ENCODE results near the gene LOXL4. TPM values are rescaled to one million over a fixed set of nuclear protein-coding genes. Genes with fewer than 3 reads are reported as not detected.

The LOXL4 gene
- total RNA-seq, 1 donor from 2014 or later = 1.7 TPM

DNA sequence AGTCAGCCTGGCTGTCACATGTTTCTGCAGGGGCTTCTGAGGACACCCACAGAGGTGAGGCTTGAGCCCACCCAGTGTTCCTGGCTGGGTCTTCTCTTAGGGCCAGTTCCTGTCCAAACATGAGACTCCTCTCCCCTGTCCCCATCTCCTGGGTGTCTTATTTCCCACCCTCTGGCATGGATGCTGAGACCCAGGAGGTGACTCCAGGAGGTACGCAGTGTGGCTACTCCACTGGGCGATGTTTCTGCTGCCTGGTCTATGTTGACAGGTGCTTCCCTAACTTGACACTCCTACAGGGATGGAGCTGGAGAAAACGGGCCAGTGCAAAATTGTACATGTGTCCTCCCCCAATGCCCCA is 26.3 kb upstream of the LOXL4 start:
- Mint-ChIP-seq H3K4me3 (no peak overlapping the region), H3K9me3 (no peaks in the 10 kb centered on the region), H3K27ac (ENCODE audit: unreplicated experiment) (no peak overlapping the region), H3K27me3 (ENCODE audit: low read depth) (peaks cover 3% of the 10 kb centered on the region), H3K36me3 (ENCODE audit: low read depth) (no peaks in the 10 kb centered on the region), H3K4me1 (peaks cover 15% of the 10 kb centered on the region)
- no peak for DNase-seq (ENCODE audit: low read depth, low spot score)
- TF ChIP-seq, protein P1, sequence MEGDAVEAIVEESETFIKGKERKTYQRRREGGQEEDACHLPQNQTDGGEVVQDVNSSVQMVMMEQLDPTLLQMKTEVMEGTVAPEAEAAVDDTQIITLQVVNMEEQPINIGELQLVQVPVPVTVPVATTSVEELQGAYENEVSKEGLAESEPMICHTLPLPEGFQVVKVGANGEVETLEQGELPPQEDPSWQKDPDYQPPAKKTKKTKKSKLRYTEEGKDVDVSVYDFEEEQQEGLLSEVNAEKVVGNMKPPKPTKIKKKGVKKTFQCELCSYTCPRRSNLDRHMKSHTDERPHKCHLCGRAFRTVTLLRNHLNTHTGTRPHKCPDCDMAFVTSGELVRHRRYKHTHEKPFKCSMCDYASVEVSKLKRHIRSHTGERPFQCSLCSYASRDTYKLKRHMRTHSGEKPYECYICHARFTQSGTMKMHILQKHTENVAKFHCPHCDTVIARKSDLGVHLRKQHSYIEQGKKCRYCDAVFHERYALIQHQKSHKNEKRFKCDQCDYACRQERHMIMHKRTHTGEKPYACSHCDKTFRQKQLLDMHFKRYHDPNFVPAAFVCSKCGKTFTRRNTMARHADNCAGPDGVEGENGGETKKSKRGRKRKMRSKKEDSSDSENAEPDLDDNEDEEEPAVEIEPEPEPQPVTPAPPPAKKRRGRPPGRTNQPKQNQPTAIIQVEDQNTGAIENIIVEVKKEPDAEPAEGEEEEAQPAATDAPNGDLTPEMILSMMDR (conservative IDR thresholded peaks at IDR 0.05) = no peak

DNA sequence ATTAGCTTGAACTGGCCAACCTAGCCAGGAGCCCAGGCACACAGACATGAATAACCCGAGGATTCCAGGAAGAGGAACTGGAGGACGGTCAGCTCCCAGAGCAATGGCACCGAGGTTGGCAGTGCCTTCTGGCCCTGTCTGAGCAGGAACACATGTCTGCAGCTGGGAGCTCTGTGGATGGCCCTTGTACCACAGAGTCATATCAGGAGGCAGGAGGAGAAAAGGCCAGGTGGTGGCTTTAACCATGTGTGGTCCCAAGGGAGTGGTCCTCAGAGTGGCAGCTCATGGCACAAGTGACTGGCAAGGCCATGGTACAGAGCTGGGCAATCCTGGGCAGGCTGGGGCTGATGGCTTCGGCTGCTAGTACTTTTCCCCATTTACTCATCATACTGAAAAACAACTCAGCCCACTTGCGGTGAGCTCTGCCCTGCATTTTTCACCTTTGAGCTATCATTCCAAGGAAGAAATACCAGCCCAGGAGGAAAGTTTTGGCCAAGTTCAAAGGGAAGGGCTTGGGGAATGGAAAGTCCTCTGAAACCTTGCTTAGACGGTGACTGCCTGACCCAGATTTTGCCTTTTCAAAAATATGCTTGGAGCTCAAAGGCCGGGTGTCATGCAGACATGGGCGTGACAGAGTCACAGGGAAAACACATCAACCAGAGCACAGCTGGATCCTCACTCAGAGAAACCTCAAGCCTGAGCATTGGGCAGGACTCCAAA is 25.7 kb upstream of the LOXL4 start:
- Mint-ChIP-seq H3K27me3 (ENCODE audit: low read depth) (peaks cover 3% of the 10 kb centered on the region), H3K27ac (ENCODE audit: unreplicated experiment) (no peak overlapping the region), H3K4me1 (peaks cover 15% of the 10 kb centered on the region), H3K36me3 (ENCODE audit: low read depth) (no peaks in the 10 kb centered on the region), H3K4me3 (no peak overlapping the region), H3K9me3 (no peaks in the 10 kb centered on the region)
- DNase-seq (ENCODE audit: low read depth, low spot score) = no peak
- TF ChIP-seq, protein P1 (conservative IDR thresholded peaks at IDR 0.05) = no peak

DNA sequence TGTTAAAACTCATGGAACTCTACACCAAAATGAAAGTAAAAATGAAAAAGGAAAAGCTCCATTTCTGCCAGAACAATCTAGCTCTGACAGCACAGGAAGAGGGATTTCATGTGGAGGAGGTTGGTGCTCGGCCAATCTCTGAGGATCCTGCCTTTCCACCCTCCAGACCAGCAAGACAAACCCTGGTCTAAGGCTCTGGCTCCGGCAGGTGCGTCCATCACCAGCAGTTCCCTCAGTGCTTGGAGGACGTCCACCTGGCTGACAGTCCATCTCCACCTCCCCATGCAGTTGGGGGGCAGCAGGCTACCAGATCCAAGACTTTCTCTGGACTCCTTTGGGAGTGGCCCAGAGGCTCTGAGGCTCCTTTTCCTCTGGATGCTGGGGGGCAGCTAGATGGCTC is 25.0 kb upstream of the LOXL4 start:
- H3K4me1 Mint-ChIP-seq = peaks cover 15% of the 10 kb centered on the region
- TF ChIP-seq, protein P1 (conservative IDR thresholded peaks at IDR 0.05) = no peak
- H3K9me3 Mint-ChIP-seq = no peaks in the 10 kb centered on the region
- peaks cover 3% of the 10 kb centered on the region for H3K27me3 Mint-ChIP-seq (ENCODE audit: low read depth)
- no peak for DNase-seq (ENCODE audit: low read depth, low spot score)
- no peaks in the 10 kb centered on the region for H3K36me3 Mint-ChIP-seq (ENCODE audit: low read depth)
- no peak overlapping the region for H3K27ac Mint-ChIP-seq (ENCODE audit: unreplicated experiment)
- no peak overlapping the region for H3K4me3 Mint-ChIP-seq

DNA sequence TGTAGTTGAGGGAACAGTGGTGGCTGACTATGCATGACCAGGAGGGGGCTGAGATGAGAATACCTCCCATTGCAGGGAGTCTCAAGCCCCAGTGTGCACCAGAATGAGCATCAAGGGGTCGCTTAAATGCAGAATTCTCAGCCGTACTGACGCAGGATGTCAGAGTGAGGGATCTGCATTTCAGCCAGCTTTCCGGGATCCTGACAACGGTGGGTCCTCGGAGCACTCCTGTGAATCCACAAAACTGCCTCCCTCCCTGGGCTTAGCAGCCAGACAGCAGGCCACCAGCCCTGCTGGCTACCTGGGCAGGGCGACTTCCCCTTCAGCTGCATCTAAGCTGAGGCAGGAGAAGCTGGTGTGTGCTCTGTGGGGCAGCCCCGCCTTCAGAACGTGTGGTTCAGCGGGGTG is 21.8 kb upstream of the LOXL4 start:
- DNase-seq (ENCODE audit: low read depth, low spot score) = no peak
- Mint-ChIP-seq H3K27ac (ENCODE audit: unreplicated experiment) (no peak overlapping the region), H3K4me3 (no peak overlapping the region), H3K27me3 (ENCODE audit: low read depth) (peaks cover 3% of the 10 kb centered on the region), H3K9me3 (no peaks in the 10 kb centered on the region), H3K4me1 (no peaks in the 10 kb centered on the region), H3K36me3 (ENCODE audit: low read depth) (no peaks in the 10 kb centered on the region)
- TF ChIP-seq, protein P1 (conservative IDR thresholded peaks at IDR 0.05) = no peak

DNA sequence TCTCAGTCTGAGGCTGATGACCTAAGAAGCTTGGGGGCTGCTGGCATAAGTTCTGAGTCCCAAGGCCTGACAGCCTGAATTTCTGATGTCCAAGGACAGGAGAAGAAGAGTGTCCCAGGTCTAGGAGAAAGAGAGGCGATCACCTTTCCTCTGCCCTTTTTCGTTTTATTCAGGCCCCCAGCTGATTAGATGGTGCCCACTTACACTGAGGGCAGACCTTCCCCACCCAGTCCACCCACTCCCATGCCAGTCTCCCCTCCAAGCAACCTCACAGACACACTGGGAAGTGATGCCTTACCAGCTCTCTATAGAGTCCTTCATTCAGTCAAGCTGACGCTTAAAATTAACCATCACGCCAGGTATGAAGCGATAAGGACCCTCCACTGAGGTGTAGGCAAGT is 19.3 kb upstream of the LOXL4 start:
- H3K36me3 Mint-ChIP-seq (ENCODE audit: low read depth) = no peaks in the 10 kb centered on the region
- no peak overlapping the region for H3K4me3 Mint-ChIP-seq
- TF ChIP-seq, protein P1 (conservative IDR thresholded peaks at IDR 0.05) = no peak
- peaks cover 3% of the 10 kb centered on the region for H3K27me3 Mint-ChIP-seq (ENCODE audit: low read depth)
- DNase-seq (ENCODE audit: low read depth, low spot score) = no peak
- H3K4me1 Mint-ChIP-seq = peaks cover 5% of the 10 kb centered on the region
- peaks cover under 1% of the 10 kb centered on the region for H3K9me3 Mint-ChIP-seq
- H3K27ac Mint-ChIP-seq (ENCODE audit: unreplicated experiment) = no peak overlapping the region
